HG02588 (cell line): ENCODE results near the gene ALDH7A1.
"Not testable (repeated sequence)": the region's sequence is repeated elsewhere in the genome, so short reads cannot be mapped to it uniquely, and the experiment has no call there.

ENCODE experiments used
- ATAC-seq: cut with Tn5 transposase; IDR thresholded peaks from one replicate; pipeline ENCODE4 v1.9.1; 2021; ENCODE audit warnings: mild to moderate bottlenecking, moderate library complexity; ENCODE audit not compliant: unreplicated experiment

Gene ALDH7A1

DNA sequence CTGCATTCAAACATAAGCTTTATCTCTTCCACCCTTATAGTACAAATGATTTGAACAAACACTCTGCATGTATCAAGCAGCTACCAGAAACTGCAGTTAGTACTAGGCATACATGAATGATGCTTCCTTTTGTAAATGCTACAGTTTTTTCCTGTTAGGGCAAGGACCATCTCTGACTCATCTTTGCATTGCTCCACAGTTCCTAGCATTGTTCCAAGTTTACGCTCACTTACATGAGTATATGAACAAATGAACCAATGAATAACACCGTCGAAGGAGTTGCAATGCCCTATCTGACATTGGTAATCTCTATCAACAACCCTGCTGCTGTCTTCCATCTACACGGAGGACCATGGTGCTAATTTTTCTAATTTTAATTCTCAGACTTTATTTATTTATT lies 2.1 kb upstream of the ALDH7A1 start:
- no peak for ATAC-seq

GRCh38 chr5:126595486-126596083 lies 566 bp upstream of the ALDH7A1 start:
- peak; percentile 27 for ATAC-seq

- ATAC-seq: no peak
These were observed 3.5 kb downstream of the ALDH7A1 start for GRCh38 chr5:126591549-126591948.

GRCh38 chr5:126589536-126590297 lies 5.3 kb downstream of the ALDH7A1 start:
- ATAC-seq: no peak

DNA sequence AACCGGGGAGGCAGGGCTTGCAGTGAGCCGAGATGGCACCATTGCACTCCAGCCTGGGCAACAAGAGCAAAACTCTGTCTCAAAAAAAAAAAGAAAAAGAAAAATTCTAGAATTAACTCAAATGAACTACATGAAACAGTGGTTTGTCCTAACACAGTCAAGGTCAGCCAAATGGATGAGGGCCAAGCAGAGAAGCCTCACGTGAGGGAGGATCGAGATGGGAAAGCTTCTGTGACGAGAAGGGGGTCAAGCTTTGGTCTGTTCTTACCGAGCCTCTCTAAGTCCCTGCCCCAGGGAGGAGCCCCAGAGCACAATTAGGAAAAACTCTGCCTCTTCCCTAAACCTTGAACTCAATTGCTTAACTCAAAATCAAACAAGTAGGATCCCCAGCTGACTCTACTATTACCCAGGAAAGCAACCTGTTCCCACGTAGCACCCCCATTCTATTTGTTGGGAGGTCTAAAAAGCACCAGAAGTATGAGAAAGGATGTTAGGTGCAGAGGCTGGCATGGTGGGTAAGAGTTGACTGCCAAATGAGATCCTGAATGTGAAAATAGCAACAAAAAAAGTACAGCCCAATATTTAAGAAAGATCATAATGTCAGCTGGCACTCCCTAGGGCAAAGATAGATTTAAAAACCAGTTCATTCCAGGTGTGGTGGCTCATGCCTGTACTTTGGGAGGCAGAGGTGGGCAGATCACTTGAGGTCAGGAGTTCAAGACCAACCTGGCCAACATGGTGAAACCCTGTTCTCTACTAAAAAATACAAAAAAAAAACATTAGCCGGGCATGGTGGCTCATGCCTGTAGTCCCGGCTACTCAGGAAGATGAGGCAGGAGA lies 7.2 kb downstream of the ALDH7A1 start:
- ATAC-seq: no peak

DNA sequence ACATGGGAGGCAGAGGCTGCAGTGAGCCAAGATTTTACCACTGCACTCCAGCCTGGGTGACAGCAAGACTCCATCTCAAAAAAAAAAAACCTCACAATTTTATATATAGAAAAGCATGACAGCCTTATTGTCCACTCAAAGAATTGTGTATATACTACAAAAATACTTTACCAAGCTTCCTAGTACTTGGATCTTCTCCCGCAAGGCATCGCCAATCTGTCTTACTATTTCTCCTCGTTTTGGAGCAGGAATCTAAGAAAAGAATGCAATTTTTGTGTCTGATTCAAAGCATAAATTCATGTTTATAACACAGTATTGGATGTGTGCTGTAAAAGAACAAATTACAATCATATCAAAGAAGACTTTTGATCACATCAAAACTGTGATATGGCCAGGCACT lies 11.3 kb downstream of the ALDH7A1 start:
- ATAC-seq: no peak

GRCh38 chr5:126579716-126580115 lies 15.3 kb downstream of the ALDH7A1 start:
- ATAC-seq: no peak

- no peak for ATAC-seq
These were observed 17.6 kb downstream of the ALDH7A1 start for GRCh38 chr5:126577415-126577814.

GRCh38 chr5:126576974-126577373 lies 18.0 kb downstream of the ALDH7A1 start:
- no peak for ATAC-seq

- ATAC-seq: no peak
These were observed 19.4 kb downstream of the ALDH7A1 start for GRCh38 chr5:126575644-126576043.

GRCh38 chr5:126568206-126568755 lies 26.7 kb downstream of the ALDH7A1 start:
- ATAC-seq: no peak

DNA sequence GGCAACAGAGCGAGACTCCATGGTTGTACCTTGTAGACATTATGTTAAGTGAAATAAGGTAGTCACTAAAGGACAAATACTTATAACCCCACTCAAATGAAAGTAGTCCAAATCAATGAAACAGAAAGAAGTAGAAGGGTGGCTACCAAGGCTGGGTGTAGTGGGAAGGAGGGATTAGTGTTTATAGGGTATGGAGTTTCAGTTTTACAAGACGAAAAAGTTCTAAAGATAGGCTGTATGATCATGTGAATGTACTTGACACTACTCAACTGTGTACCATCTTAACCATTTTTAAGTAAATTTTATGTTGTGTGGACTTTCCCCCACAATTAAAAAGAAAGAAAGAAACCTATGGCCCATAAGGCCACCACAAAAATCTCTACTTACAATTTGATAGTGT lies 32.2 kb downstream of the ALDH7A1 start:
- peak; percentile 90 for ATAC-seq

- no peak for ATAC-seq
These were observed 33.1 kb downstream of the ALDH7A1 start for GRCh38 chr5:126561908-126562307.

DNA sequence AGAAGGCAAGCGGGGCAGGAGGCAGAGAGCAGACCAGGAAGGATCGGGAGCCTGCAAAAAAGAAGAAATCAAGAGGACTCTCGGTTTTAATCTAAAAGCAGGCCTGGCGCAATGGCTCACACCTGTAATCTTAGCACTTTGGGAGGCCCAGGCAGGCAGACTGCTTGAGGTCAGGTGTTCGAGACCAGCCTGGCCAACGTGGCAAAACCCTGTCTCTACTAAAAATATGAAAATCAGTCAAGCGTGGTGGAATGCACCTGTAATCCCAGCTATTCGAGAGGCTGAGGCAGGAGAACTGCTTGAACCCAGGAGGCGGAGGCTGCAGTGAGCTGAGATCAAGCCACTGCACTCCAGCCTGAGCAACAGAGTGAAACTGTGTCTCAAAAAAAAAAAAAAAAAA lies 39.9 kb downstream of the ALDH7A1 start:
- not testable (repeated sequence) for ATAC-seq

DNA sequence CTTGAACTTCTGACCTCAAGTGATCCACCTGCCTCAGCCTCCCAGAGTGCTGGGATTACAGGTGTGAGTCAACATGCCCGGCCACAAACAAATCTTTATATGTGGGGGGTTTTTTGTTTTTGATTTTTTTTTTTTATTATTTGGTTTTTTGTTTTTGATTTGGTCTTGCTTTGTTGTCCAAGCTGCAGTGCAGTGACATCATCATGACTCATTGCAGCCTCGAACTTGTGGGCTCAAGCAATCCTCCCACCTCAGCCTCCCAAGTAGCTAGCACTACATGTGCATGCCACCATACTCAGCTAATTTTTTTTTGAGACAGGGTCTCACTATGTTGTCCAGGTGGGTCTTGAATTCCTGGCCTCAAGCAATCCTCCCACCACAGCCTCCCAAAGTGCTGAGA lies 42.4 kb downstream of the ALDH7A1 start:
- no peak for ATAC-seq

- ATAC-seq: peak; percentile 77
These were observed 50.8 kb downstream of the ALDH7A1 start for GRCh38 chr5:126544087-126544740.

DNA sequence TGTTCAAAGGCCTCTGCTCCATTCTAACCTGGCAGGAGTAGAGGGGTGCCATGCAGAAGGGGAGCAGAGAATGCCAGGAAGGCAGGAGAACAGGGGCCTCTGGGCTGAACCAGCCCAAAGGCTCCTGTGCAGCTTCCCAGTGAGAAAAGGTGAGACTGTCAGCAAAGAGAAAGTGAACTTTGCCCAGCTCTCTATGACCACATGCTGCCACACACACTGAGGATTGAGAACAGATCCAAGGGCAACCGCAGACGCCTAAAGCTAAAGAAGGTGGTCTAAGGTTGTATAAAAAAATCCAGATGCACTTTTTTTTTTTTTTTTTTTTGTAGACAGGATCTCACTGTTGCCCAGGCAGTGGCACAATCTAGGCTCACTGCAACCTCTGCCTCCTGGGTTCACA lies 51.4 kb downstream of the ALDH7A1 start:
- ATAC-seq: no peak

- no peak for ATAC-seq
These were observed 52.0 kb downstream of the ALDH7A1 start for GRCh38 chr5:126543009-126543408.

DNA sequence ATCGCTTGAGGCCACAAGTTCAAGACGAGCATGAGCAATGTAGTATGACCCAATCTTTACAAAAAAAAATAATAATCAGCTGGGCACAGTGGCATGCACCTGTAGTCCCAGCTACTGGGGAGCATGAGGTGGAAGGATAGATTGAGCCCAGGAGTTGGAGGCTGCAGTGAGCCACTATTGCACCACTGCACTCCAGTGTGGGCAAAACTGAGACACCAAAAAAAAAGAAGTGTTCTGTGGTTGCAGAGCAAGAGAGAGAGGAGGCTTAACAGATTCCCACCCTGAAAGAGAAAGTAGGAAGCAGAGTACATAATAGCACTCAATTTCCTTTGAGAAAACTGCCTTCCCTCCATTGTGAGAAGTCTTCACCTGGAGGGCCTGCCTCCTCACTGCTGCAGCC lies 52.6 kb downstream of the ALDH7A1 start:
- no peak for ATAC-seq

DNA sequence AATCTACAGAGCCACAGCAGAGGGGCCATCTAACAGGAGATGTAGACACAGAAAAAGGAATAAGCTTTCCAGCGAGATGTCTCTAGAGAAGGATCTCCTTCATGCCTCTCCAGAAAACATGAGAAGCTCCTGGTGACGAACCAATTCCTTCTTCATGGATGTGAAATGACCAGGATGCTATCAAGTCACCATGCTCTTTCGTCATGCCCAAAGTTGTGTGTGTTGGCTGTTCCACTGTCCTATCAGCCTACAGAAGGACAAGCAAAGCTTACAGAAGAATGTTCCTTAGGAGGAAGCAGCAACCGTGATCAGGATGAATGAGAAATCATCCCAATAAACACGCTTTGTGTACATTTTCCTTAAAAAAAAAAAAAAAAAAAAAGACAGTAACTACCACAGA lies 54.4 kb downstream of the ALDH7A1 start:
- no peak for ATAC-seq

- no peak for ATAC-seq
These were observed 56.4 kb downstream of the ALDH7A1 start for GRCh38 chr5:126538579-126538978.
